ENCODE results near the gene LRRC46. TPM values are rescaled to one million over a fixed set of nuclear protein-coding genes. Genes with fewer than 3 reads are reported as not detected.

The LRRC46 gene
- total and polyA plus RNA-seq, 2 donors from 2014 or later: 0.91 to 1.5 TPM

DNA sequence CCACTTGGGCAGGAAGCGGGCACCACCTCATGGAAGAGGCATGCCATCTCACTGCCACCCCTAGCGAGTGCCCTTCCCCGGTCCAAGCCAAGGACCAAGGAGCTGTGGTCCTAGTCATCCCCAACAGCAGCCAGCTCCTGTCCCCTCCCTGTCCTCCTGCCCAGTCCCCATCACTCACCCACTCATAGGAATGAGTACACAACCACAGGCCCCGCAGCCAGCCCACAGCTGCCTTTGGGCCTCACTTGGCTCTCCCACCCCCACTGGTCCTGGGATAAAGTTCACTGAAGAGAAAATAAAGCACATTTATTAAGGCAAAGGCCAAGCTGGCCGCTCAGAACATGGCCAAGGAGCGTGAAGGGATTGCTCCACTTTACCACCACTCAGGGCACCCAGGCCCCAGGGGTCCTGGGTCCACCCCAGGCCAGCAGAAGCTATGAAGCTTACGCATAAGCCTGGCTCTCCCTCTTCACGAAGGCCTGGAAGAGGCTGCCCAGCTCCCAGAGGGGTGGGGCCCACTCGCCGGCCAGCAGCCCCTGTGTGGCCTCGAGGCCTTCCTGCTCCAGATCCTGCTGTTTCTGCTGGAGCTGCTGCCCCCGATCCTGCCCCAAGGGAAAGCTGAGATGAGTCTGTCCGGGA is 6.0 kb downstream of the LRRC46 start:
- peaks cover 0 to 23% (median 3%) of the 10 kb centered on the region in 3 donors for H3K36me3 ChIP-seq (ENCODE audit: control insufficient read depth in 2 of 3, insufficient read depth in 3 of 3, low read length in 3 of 3)
- H3K9ac ChIP-seq (ENCODE audit: low read length in 3 of 3): no peak overlapping the region
- H3K9me3 ChIP-seq (ENCODE audit: control insufficient read depth in 2 of 3, insufficient read depth in 1 of 3, low read length in 3 of 3): no peaks in the 10 kb centered on the region
- TF ChIP-seq, protein P1, sequence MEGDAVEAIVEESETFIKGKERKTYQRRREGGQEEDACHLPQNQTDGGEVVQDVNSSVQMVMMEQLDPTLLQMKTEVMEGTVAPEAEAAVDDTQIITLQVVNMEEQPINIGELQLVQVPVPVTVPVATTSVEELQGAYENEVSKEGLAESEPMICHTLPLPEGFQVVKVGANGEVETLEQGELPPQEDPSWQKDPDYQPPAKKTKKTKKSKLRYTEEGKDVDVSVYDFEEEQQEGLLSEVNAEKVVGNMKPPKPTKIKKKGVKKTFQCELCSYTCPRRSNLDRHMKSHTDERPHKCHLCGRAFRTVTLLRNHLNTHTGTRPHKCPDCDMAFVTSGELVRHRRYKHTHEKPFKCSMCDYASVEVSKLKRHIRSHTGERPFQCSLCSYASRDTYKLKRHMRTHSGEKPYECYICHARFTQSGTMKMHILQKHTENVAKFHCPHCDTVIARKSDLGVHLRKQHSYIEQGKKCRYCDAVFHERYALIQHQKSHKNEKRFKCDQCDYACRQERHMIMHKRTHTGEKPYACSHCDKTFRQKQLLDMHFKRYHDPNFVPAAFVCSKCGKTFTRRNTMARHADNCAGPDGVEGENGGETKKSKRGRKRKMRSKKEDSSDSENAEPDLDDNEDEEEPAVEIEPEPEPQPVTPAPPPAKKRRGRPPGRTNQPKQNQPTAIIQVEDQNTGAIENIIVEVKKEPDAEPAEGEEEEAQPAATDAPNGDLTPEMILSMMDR (IDR thresholded peaks at IDR 0.05; ENCODE audit: borderline replicate concordance, extremely low read depth, insufficient read depth): no peak
- FAIRE-seq: no peak
- peak overlapping the region; percentile 58 to 67 for H3K27ac ChIP-seq (ENCODE audit: low read depth in 2 of 2, low read length in 2 of 2)
- intact Hi-C loops (cut with DNase I): no loop called here
- H3K4me3 ChIP-seq (ENCODE audit: low read length in 3 of 3): peak overlapping the region in 1 of 3 donors; percentile 25
- peak in 1 of 5 donors; percentile 48 for DNase-seq
- no peaks in the 10 kb centered on the region for H3K27me3 ChIP-seq (ENCODE audit: control insufficient read depth, insufficient read depth, low read length)
- peaks cover 0 to 28% (median 26%) of the 10 kb centered on the region in 3 donors for H3K4me1 ChIP-seq (ENCODE audit: control insufficient read depth in 2 of 3, insufficient read depth in 2 of 3, low read depth in 1 of 3, low read length in 3 of 3)

- intact Hi-C loops (cut with DNase I): no loop called here
- H3K9ac ChIP-seq (ENCODE audit: low read length in 3 of 3): peak overlapping the region in 1 of 3 donors; percentile 12
- peaks cover 0 to 33% (median 28%) of the 10 kb centered on the region in 3 donors for H3K4me1 ChIP-seq (ENCODE audit: control insufficient read depth in 2 of 3, insufficient read depth in 2 of 3, low read depth in 1 of 3, low read length in 3 of 3)
- peak overlapping the region in 1 of 3 donors; percentile 91 for H3K4me3 ChIP-seq (ENCODE audit: low read length in 3 of 3)
- peaks cover 0 to 23% (median 3%) of the 10 kb centered on the region in 3 donors for H3K36me3 ChIP-seq (ENCODE audit: control insufficient read depth in 2 of 3, insufficient read depth in 3 of 3, low read length in 3 of 3)
- H3K27ac ChIP-seq (ENCODE audit: low read depth in 2 of 2, low read length in 2 of 2): peak overlapping the region in 1 of 2 donors; percentile 51
- no peaks in the 10 kb centered on the region for H3K9me3 ChIP-seq (ENCODE audit: control insufficient read depth in 2 of 3, insufficient read depth in 1 of 3, low read length in 3 of 3)
- TF ChIP-seq, protein P1 (IDR thresholded peaks at IDR 0.05; ENCODE audit: borderline replicate concordance, extremely low read depth, insufficient read depth): no peak
- peak in 1 of 5 donors; percentile 43 for DNase-seq
- H3K27me3 ChIP-seq (ENCODE audit: control insufficient read depth, insufficient read depth, low read length): no peaks in the 10 kb centered on the region
- no peak for FAIRE-seq
These were observed 7.2 kb downstream of the LRRC46 start for GRCh38 chr17:47838636-47839035.

- H3K36me3 ChIP-seq (ENCODE audit: control insufficient read depth in 2 of 3, insufficient read depth in 3 of 3, low read length in 3 of 3): peaks cover 0 to 23% (median 3%) of the 10 kb centered on the region in 3 donors
- no peak for DNase-seq
- no peak for FAIRE-seq
- intact Hi-C loops (cut with DNase I): no loop called here
- H3K4me3 ChIP-seq (ENCODE audit: low read length in 3 of 3): peak overlapping the region in 2 of 3 donors; percentile 48 to 91
- no peak overlapping the region for H3K27ac ChIP-seq (ENCODE audit: low read depth in 2 of 2, low read length in 2 of 2)
- H3K4me1 ChIP-seq (ENCODE audit: control insufficient read depth in 2 of 3, insufficient read depth in 2 of 3, low read depth in 1 of 3, low read length in 3 of 3): peaks cover 0 to 33% (median 28%) of the 10 kb centered on the region in 3 donors
- TF ChIP-seq, protein P1 (IDR thresholded peaks at IDR 0.05; ENCODE audit: borderline replicate concordance, extremely low read depth, insufficient read depth): no peak
- no peak overlapping the region for H3K9ac ChIP-seq (ENCODE audit: low read length in 3 of 3)
- no peaks in the 10 kb centered on the region for H3K9me3 ChIP-seq (ENCODE audit: control insufficient read depth in 2 of 3, insufficient read depth in 1 of 3, low read length in 3 of 3)
- no peaks in the 10 kb centered on the region for H3K27me3 ChIP-seq (ENCODE audit: control insufficient read depth, insufficient read depth, low read length)
These were observed 7.6 kb downstream of the LRRC46 start for GRCh38 chr17:47839071-47839470.
